HFFc6 (cell line): ENCODE measurements around the gene PDX1. TPM values are rescaled to one million over a fixed set of nuclear protein-coding genes. Genes with fewer than 3 reads are reported as not detected.

Source experiments
- DNase-seq: peaks from one replicate; pipeline ENCODE4 v3.0.0-alpha.2; 2018
- H3K27ac Mint-ChIP-seq: 2 replicates; pipeline ENCODE4 v1.8.0; 2020; ENCODE audit warnings: mild to moderate bottlenecking, mixed read lengths
- H3K27me3 Mint-ChIP-seq: 2 replicates; pipeline ENCODE4 v1.8.0; 2021; ENCODE audit warnings: mild to moderate bottlenecking, moderate library complexity, mixed read lengths; ENCODE audit not compliant: insufficient read depth
- H3K36me3 Mint-ChIP-seq: 2 replicates; pipeline ENCODE4 v1.8.0; 2021; ENCODE audit warnings: low read depth, mixed read lengths
- H3K4me1 Mint-ChIP-seq: 2 replicates; pipeline ENCODE4 v1.8.0; 2020; ENCODE audit warnings: low read depth, mixed read lengths
- H3K4me3 Mint-ChIP-seq: 2 replicates; pipeline ENCODE4 v1.8.0; 2020; ENCODE audit warnings: mild to moderate bottlenecking, moderate library complexity, mixed read lengths
- H3K9me3 Mint-ChIP-seq: 2 replicates; pipeline ENCODE4 v1.8.0; 2020; ENCODE audit warnings: mild to moderate bottlenecking, mixed read lengths
- total RNA-seq, 6 experiments: library from RNA; stranded (reverse); fragmentation: NEBNext Ultra II Directional; extraction: Animal tissue kit (Norgen Biotek cat#: 25700); gene quantifications; 2 replicates in 1 of 6; 3 replicates in 5 of 6; pipeline ENCODE4 v1.2.3, GENCODE V29; 2021
- TF ChIP-seq, protein P1 (sequence below): fragments of 200-600 bp; sonication (generic); IDR thresholded peaks from 2 replicates; pipeline ENCODE4 v1.5.0; 2021; ENCODE audit warnings: antibody characterized with exemption, mild to moderate bottlenecking

PDX1 gene
- total RNA-seq, 6 experiments from 2014 or later = not detected

- H3K27ac Mint-ChIP-seq = no peak overlapping the region
- no peaks in the 10 kb centered on the region for H3K4me1 Mint-ChIP-seq
- peaks cover 32% of the 10 kb centered on the region for H3K27me3 Mint-ChIP-seq
- no peaks in the 10 kb centered on the region for H3K36me3 Mint-ChIP-seq
- TF ChIP-seq, protein P1, sequence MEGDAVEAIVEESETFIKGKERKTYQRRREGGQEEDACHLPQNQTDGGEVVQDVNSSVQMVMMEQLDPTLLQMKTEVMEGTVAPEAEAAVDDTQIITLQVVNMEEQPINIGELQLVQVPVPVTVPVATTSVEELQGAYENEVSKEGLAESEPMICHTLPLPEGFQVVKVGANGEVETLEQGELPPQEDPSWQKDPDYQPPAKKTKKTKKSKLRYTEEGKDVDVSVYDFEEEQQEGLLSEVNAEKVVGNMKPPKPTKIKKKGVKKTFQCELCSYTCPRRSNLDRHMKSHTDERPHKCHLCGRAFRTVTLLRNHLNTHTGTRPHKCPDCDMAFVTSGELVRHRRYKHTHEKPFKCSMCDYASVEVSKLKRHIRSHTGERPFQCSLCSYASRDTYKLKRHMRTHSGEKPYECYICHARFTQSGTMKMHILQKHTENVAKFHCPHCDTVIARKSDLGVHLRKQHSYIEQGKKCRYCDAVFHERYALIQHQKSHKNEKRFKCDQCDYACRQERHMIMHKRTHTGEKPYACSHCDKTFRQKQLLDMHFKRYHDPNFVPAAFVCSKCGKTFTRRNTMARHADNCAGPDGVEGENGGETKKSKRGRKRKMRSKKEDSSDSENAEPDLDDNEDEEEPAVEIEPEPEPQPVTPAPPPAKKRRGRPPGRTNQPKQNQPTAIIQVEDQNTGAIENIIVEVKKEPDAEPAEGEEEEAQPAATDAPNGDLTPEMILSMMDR = no peak
- no peaks in the 10 kb centered on the region for H3K9me3 Mint-ChIP-seq
- no peak for DNase-seq
- no peak overlapping the region for H3K4me3 Mint-ChIP-seq
Observed at GRCh38 chr13:27933580-27934328, 14.0 kb downstream of the PDX1 start.

GRCh38 chr13:27942972-27943371 lies 23.2 kb downstream of the PDX1 start:
- Mint-ChIP-seq H3K27ac (no peak overlapping the region), H3K9me3 (peaks cover 15% of the 10 kb centered on the region), H3K36me3 (no peaks in the 10 kb centered on the region), H3K4me1 (no peaks in the 10 kb centered on the region), H3K27me3 (peaks cover 24% of the 10 kb centered on the region), H3K4me3 (no peak overlapping the region)
- TF ChIP-seq, protein P1 = no peak
- no peak for DNase-seq

- H3K9me3 Mint-ChIP-seq = no peaks in the 10 kb centered on the region
- peak overlapping the region; percentile 72 for H3K4me3 Mint-ChIP-seq
- peaks cover 33% of the 10 kb centered on the region for H3K27me3 Mint-ChIP-seq
- peaks cover 7% of the 10 kb centered on the region for H3K4me1 Mint-ChIP-seq
- no peak overlapping the region; the same call in 1 of the 2 replicates for H3K27ac Mint-ChIP-seq
- TF ChIP-seq, protein P1 = no peak
- no peaks in the 10 kb centered on the region for H3K36me3 Mint-ChIP-seq
- DNase-seq = no peak
Observed at GRCh38 chr13:27952876-27953675, 33.3 kb downstream of the PDX1 start.

DNA sequence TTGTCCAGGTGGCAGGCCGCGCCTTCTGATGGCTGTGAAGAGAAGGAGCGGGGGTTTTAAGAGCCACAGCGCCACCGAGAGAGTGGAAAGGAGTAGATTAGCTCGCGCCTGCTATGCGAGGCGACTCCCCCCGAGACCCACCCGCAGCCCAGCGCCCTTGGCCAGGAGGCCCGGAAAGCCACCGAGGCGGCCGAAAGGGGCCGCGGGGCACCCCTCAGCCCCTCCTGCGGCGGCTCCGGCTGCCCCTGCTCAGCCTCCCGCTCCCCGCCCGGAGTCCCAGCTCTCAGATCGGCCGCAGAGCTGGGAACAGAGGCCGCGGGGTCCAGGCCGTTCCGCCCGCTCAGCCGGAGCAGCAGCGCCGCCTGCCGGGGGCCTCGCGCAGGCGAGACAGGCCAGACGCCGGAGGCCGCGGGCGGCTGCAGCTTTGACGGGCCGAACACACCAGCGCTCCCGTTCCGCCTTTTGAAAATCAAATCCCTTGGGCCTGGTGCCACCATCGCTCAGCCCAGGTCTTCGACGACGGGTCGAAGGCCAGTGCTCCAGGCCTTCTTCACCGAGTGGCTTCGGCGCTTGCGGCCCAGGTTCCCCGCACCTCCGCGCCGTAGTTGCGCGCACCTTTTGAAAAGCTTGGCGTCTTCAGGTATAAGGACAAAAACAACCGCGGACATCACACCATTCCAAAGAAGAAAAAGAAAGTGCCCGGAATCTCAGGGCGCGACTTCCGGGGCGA lies 34.0 kb downstream of the PDX1 start:
- Mint-ChIP-seq H3K4me3 (peak overlapping the region; percentile 88), H3K36me3 (no peaks in the 10 kb centered on the region), H3K27me3 (peaks cover 34% of the 10 kb centered on the region), H3K9me3 (no peaks in the 10 kb centered on the region), H3K27ac (peak overlapping the region; percentile 67), H3K4me1 (peaks cover 7% of the 10 kb centered on the region)
- TF ChIP-seq, protein P1 = peak; percentile 95
- peak; percentile 50 for DNase-seq

- Mint-ChIP-seq H3K4me1 (peaks cover 7% of the 10 kb centered on the region), H3K27me3 (peaks cover 34% of the 10 kb centered on the region), H3K4me3 (peak overlapping the region; percentile 88), H3K9me3 (no peaks in the 10 kb centered on the region), H3K36me3 (no peaks in the 10 kb centered on the region), H3K27ac (no peak overlapping the region)
- no peak for DNase-seq
- TF ChIP-seq, protein P1 = no peak
Observed at GRCh38 chr13:27954406-27954851, 34.6 kb downstream of the PDX1 start.
